A549 (cell line): ENCODE measurements around the gene PRKAG2.

Source experiments
- CEBPB ChIP-seq, 2 experiments: fragments of >200 bp in 1 of 2; sonication (Bioruptor Twin) in 1 of 2; formaldehyde crosslinking in 1 of 2; IDR thresholded peaks; 2 replicates each; pipeline ENCODE4 v1.6.1; 2012 to 2016
- EP300 ChIP-seq, 2 experiments: fragments of >200 bp; sonication (Bioruptor Twin); formaldehyde crosslinking; IDR thresholded peaks; 2 replicates in 1 of 2; 3 replicates in 1 of 2; pipeline ENCODE4 v1.6.1; 2016 to 2017
- ESRRA ChIP-seq: fragments of 150-350 bp; IDR thresholded peaks from 2 replicates; pipeline ENCODE4 v1.6.1; 2014; ENCODE audit warnings: mild to moderate bottlenecking, low read length, borderline replicate concordance
- JUN ChIP-seq, 2 experiments: fragments of >200 bp; sonication (Bioruptor Twin); formaldehyde crosslinking; IDR thresholded peaks; 2 replicates in 1 of 2; 3 replicates in 1 of 2; pipeline ENCODE4 v1.6.1; 2016 to 2017
- KDM5A ChIP-seq: fragments of 200-600 bp; sonication (generic); IDR thresholded peaks from 2 replicates; pipeline ENCODE4 v1.6.1; 2016; ENCODE audit warnings: antibody characterized with exemption, mild to moderate bottlenecking
- MAX ChIP-seq: IDR thresholded peaks from 2 replicates; pipeline ENCODE4 v1.6.1; 2012
- NFE2L2 ChIP-seq: fragments of 150-350 bp; conservative IDR thresholded peaks from 2 replicates; pipeline ENCODE4 v1.6.1; 2014; ENCODE audit warnings: low read length
- PBX3 ChIP-seq: IDR thresholded peaks from 2 replicates; pipeline ENCODE4 v1.6.1; 2012
- POLR2A ChIP-seq: IDR thresholded peaks from 2 replicates; pipeline ENCODE4 v1.6.1; 2012; ENCODE audit warnings: mild to moderate bottlenecking, low read length
- RCOR1 ChIP-seq: fragments of 150-350 bp; IDR thresholded peaks from 2 replicates; pipeline ENCODE4 v1.6.1; 2014; ENCODE audit warnings: antibody characterized with exemption, low read length, low read depth
- SMC3 ChIP-seq: fragments of >200 bp; sonication (Bioruptor Twin); formaldehyde crosslinking; IDR thresholded peaks from 3 replicates; pipeline ENCODE4 v1.6.1; 2018; ENCODE audit warnings: inconsistent platforms
- USF2 ChIP-seq: fragments of 450-650 bp; IDR thresholded peaks from 2 replicates; pipeline ENCODE4 v1.6.1; 2014; ENCODE audit warnings: antibody characterized with exemption
- TF ChIP-seq, protein P1 (sequence below): fragments of >200 bp; sonication (Bioruptor Twin); formaldehyde crosslinking; IDR thresholded peaks from 3 replicates; pipeline ENCODE4 v1.5.1; 2016

GRCh38 chr7:151785681-151785965 lies 91.3 kb downstream of the PRKAG2 start:
- TF ChIP-seq, protein P1, sequence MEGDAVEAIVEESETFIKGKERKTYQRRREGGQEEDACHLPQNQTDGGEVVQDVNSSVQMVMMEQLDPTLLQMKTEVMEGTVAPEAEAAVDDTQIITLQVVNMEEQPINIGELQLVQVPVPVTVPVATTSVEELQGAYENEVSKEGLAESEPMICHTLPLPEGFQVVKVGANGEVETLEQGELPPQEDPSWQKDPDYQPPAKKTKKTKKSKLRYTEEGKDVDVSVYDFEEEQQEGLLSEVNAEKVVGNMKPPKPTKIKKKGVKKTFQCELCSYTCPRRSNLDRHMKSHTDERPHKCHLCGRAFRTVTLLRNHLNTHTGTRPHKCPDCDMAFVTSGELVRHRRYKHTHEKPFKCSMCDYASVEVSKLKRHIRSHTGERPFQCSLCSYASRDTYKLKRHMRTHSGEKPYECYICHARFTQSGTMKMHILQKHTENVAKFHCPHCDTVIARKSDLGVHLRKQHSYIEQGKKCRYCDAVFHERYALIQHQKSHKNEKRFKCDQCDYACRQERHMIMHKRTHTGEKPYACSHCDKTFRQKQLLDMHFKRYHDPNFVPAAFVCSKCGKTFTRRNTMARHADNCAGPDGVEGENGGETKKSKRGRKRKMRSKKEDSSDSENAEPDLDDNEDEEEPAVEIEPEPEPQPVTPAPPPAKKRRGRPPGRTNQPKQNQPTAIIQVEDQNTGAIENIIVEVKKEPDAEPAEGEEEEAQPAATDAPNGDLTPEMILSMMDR = no peak
- TF ChIP-seq EP300 (IDR thresholded peaks at IDR 0.05) (no peak), JUN (IDR thresholded peaks at IDR 0.05) (no peak), ESRRA (no peak), POLR2A (no peak), MAX (no peak), SMC3 (no peak), RCOR1 (no peak), CEBPB (IDR thresholded peaks at IDR 0.05) (no peak), USF2 (no peak), NFE2L2 (no peak), PBX3 (no peak), KDM5A (no peak)
